ENCODE measurements around the gene TUBGCP2.

TUBGCP2 gene

GRCh38 chr10:133258818-133259601 is 49.7 kb downstream of the TUBGCP2 start:
- H3K9me2 ChIP-seq (replicated peaks; ENCODE audit: insufficient read depth, low read length) = no peaks in the 10 kb centered on the region
- H4K20me1 ChIP-seq (ENCODE audit: low read depth, low read length) = no peaks in the 10 kb centered on the region
- no peak for TF ChIP-seq EZH2phosphoT487 (conservative IDR thresholded peaks at IDR 0.05; ENCODE audit: low read length)
- 0 out of 2 replicates have a peak, but pooled peaks cover 5% of the 10 kb centered on the region for H3F3A ChIP-seq (ENCODE audit: insufficient read depth)
- H3K36me3 ChIP-seq (ENCODE audit: low read length) = no peaks in the 10 kb centered on the region
- no peaks in the 10 kb centered on the region for H3K9me3 ChIP-seq (ENCODE audit: insufficient read depth, low read length)
- H3K27ac ChIP-seq (ENCODE audit: low read depth, low read length) = no peak overlapping the region
- H3K79me2 ChIP-seq (ENCODE audit: insufficient read depth, low read length) = no peaks in the 10 kb centered on the region
- H3K4me2 ChIP-seq (ENCODE audit: low read depth, low read length, poor library complexity, severe bottlenecking) = no peak overlapping the region
- H3K9ac ChIP-seq (ENCODE audit: low read length) = no peak overlapping the region
- H3K27me3 ChIP-seq (ENCODE audit: low read length) = no peaks in the 10 kb centered on the region
- H3K4me3 ChIP-seq (ENCODE audit: insufficient read depth, low read length, poor library complexity, severe bottlenecking) = no peak overlapping the region
- no peak overlapping the region for H2AFZ ChIP-seq (ENCODE audit: low read depth, low read length, severe bottlenecking)

GRCh38 chr10:133258066-133258817 is 50.4 kb downstream of the TUBGCP2 start:
- Histone ChIP-seq H3K36me3 (ENCODE audit: low read length) (no peaks in the 10 kb centered on the region), H3K9me3 (ENCODE audit: insufficient read depth, low read length) (no peaks in the 10 kb centered on the region), H3K27ac (ENCODE audit: low read depth, low read length) (no peak overlapping the region), H4K20me1 (ENCODE audit: low read depth, low read length) (no peaks in the 10 kb centered on the region), H3K4me3 (ENCODE audit: insufficient read depth, low read length, poor library complexity, severe bottlenecking) (no peak overlapping the region), H3K79me2 (ENCODE audit: insufficient read depth, low read length) (no peaks in the 10 kb centered on the region), H2AFZ (ENCODE audit: low read depth, low read length, severe bottlenecking) (no peak overlapping the region), H3K9me2 (replicated peaks; ENCODE audit: insufficient read depth, low read length) (no peaks in the 10 kb centered on the region), H3K9ac (ENCODE audit: low read length) (no peak overlapping the region), H3K4me2 (ENCODE audit: low read depth, low read length, poor library complexity, severe bottlenecking) (no peak overlapping the region), H3F3A (ENCODE audit: insufficient read depth) (0 out of 2 replicates have a peak, but pooled peaks cover 5% of the 10 kb centered on the region), H3K27me3 (ENCODE audit: low read length) (no peaks in the 10 kb centered on the region)
- TF ChIP-seq CTCF (IDR thresholded peaks at IDR 0.05; ENCODE audit: insufficient read depth, low read length, poor library complexity, severe bottlenecking) (no peak), EZH2phosphoT487 (conservative IDR thresholded peaks at IDR 0.05; ENCODE audit: low read length) (no peak)

GRCh38 chr10:133257489-133258065 is 51.1 kb downstream of the TUBGCP2 start:
- Histone ChIP-seq H4K20me1 (ENCODE audit: low read depth, low read length) (no peaks in the 10 kb centered on the region), H2AFZ (ENCODE audit: low read depth, low read length, severe bottlenecking) (no peak overlapping the region), H3K9me2 (replicated peaks; ENCODE audit: insufficient read depth, low read length) (no peaks in the 10 kb centered on the region), H3K27me3 (ENCODE audit: low read length) (no peaks in the 10 kb centered on the region), H3K79me2 (ENCODE audit: insufficient read depth, low read length) (no peaks in the 10 kb centered on the region), H3K9ac (ENCODE audit: low read length) (no peak overlapping the region), H3F3A (ENCODE audit: insufficient read depth) (0 out of 2 replicates have a peak, but pooled peaks cover 5% of the 10 kb centered on the region), H3K9me3 (ENCODE audit: insufficient read depth, low read length) (no peaks in the 10 kb centered on the region), H3K36me3 (ENCODE audit: low read length) (no peaks in the 10 kb centered on the region), H3K4me3 (ENCODE audit: insufficient read depth, low read length, poor library complexity, severe bottlenecking) (no peak overlapping the region), H3K4me2 (ENCODE audit: low read depth, low read length, poor library complexity, severe bottlenecking) (no peak overlapping the region), H3K27ac (ENCODE audit: low read depth, low read length) (no peak overlapping the region)
- no peak for TF ChIP-seq EZH2phosphoT487 (conservative IDR thresholded peaks at IDR 0.05; ENCODE audit: low read length)
- TF ChIP-seq CTCF (IDR thresholded peaks at IDR 0.05; ENCODE audit: insufficient read depth, low read length, poor library complexity, severe bottlenecking) = peak; percentile 12

Measured in SU-DHL-6 (cell line).